Peyer's patch (tissue), 4 donors: ENCODE results near the gene GNE.

Source experiments
- POLR2A ChIP-seq, 2 donors: fragments of 450-650 bp; IDR thresholded peaks; one replicate each; pipeline ENCODE4 v1.5.1; 2017; ENCODE audit warnings: antibody characterized with exemption in 2 of 2, mild to moderate bottlenecking in 2 of 2, moderate library complexity in 2 of 2
- TF ChIP-seq, protein P1 (sequence below), 6 experiments: fragments of 450-650 bp in 4 of 6; fragments of 200-600 bp in 2 of 6; sonication (generic) in 1 of 6; IDR thresholded peaks; one replicate each; pipeline ENCODE4 v1.5.1; 2017 to 2019; ENCODE audit warnings: antibody characterized with exemption in 6 of 6, mild to moderate bottlenecking in 3 of 6, moderate library complexity in 1 of 6

DNA sequence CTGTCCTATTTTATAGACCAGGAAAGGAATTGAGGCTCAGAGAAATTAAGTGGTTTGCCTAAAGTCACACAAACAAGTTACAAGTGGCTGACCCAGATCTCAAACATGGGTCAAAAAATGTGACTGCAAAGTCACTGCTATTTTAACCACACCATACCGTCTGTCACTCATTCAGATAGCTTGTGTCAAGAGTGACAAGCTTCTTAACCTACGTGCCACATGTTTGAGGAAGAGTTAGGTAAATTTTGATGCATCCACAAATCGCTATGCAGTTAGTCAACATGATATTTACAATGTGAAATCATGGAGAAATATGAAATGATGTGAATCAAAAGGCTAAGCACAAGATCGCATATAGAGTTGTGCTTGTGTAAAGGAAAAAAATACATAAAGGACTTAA is 22.7 kb upstream of the GNE start:
- no peak for TF ChIP-seq POLR2A (IDR thresholded peaks at IDR 0.05)
- TF ChIP-seq, protein P1, sequence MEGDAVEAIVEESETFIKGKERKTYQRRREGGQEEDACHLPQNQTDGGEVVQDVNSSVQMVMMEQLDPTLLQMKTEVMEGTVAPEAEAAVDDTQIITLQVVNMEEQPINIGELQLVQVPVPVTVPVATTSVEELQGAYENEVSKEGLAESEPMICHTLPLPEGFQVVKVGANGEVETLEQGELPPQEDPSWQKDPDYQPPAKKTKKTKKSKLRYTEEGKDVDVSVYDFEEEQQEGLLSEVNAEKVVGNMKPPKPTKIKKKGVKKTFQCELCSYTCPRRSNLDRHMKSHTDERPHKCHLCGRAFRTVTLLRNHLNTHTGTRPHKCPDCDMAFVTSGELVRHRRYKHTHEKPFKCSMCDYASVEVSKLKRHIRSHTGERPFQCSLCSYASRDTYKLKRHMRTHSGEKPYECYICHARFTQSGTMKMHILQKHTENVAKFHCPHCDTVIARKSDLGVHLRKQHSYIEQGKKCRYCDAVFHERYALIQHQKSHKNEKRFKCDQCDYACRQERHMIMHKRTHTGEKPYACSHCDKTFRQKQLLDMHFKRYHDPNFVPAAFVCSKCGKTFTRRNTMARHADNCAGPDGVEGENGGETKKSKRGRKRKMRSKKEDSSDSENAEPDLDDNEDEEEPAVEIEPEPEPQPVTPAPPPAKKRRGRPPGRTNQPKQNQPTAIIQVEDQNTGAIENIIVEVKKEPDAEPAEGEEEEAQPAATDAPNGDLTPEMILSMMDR (IDR thresholded peaks at IDR 0.05) = no peak
